HCT116 (cell line): Measurements from ENCODE around the gene FLYWCH1. TPM values are rescaled to one million over a fixed set of nuclear protein-coding genes. Genes with fewer than 3 reads are reported as not detected.

Experiments
- ATAC-seq: fragments of 200-7000 bp; cut with Tn5 transposase; 2 replicates; pipeline ENCODE4 v1.9.1; 2020; ENCODE audit warnings: mild to moderate bottlenecking, moderate library complexity
- BruUV-seq: library from RNA; stranded (reverse); fragments of 400-500 nt; replicated peaks from 2 replicates; lab custom pipeline; 2021; lab: Mats Ljungman, UMichigan
- CTCF ChIA-PET: fragments of 300-600 bp; sonication (Branson Sonifier 250); formaldehyde crosslinking; loops from one replicate; lab custom pipeline; 2021; ENCODE audit warnings: antibody characterized with exemption; lab: Charles Lee
- POLR2A ChIA-PET: fragments of 300-600, 350-600 bp; sonication (Branson Sonifier 250); formaldehyde crosslinking; loops from one replicate; lab custom pipeline; 2021; ENCODE audit warnings: antibody characterized with exemption; lab: Charles Lee
- RAD21 ChIA-PET, 2 experiments: fragments of 300-600 bp; sonication (Branson Sonifier 250); formaldehyde crosslinking; loops; one replicate each; lab custom pipeline; 2023; ENCODE audit warnings: low total read pairs in 2 of 2; ENCODE audit not compliant: uncharacterized antibody in 2 of 2, unreplicated experiment in 2 of 2, low non-redundant PET in 1 of 2; lab: Charles Lee
- DNase-seq: peaks from one replicate; pipeline ENCODE4 v3.0.0-alpha.2; 2010; ENCODE audit warnings: low read depth, low spot score
- H2AFZ ChIP-seq: fragments of 200-600 bp; shearing (Covaris generic), sonication (generic); 2 replicates; pipeline ENCODE4 v1.6.1; 2017; ENCODE audit warnings: low read depth, mixed run types, mixed read lengths, antibody characterized with exemption, low read length; ENCODE audit not compliant: poor library complexity, severe bottlenecking
- H3K27ac ChIP-seq: 2 replicates; pipeline ENCODE4 v1.5.1; 2012; ENCODE audit warnings: low read depth, low read length
- H3K27me3 ChIP-seq: fragments of 200-600 bp; sonication (generic); 2 replicates; pipeline ENCODE4 v1.6.1; 2016; ENCODE audit warnings: mixed run types, low read length, mixed read lengths; ENCODE audit not compliant: insufficient read depth
- H3K36me3 ChIP-seq, 2 experiments: fragments of 200-500 bp in 1 of 2; fragments of 200-600 bp in 1 of 2; sonication (Bioruptor generic) in 1 of 2; sonication (generic) in 1 of 2; 2 replicates each; pipeline versions ENCODE4 v1.5.1 to v1.6.1; 2014 to 2016; ENCODE audit warnings: low read length in 2 of 2, inconsistent platforms in 1 of 2, mixed read lengths in 1 of 2, mixed run types in 1 of 2; ENCODE audit not compliant: insufficient read depth in 2 of 2, control insufficient read depth in 1 of 2
- H3K4me1 ChIP-seq, 2 experiments: fragments of 200-600 bp in 1 of 2; sonication (generic) in 1 of 2; 2 replicates each; pipeline versions ENCODE4 v1.5.1 to v1.6.1; 2012 to 2017; ENCODE audit warnings: low read length in 2 of 2, inconsistent platforms in 1 of 2, mild to moderate bottlenecking in 1 of 2, mixed read lengths in 1 of 2, mixed run types in 1 of 2, moderate library complexity in 1 of 2; ENCODE audit not compliant: insufficient read depth in 2 of 2, control insufficient read depth in 1 of 2
- H3K4me2 ChIP-seq: fragments of 200-600 bp; sonication (generic); 2 replicates; pipeline ENCODE4 v1.6.1; 2017; ENCODE audit warnings: mixed run types, low read length, mixed read lengths
- H3K4me3 ChIP-seq, 2 experiments: fragments of 200-600 bp in 1 of 2; sonication (generic) in 1 of 2; replicated peaks in 1 of 2; 2 replicates each; pipeline ENCODE4 v1.5.1; 2011 to 2016; ENCODE audit warnings: low read length in 2 of 2, control low read depth in 1 of 2, low read depth in 1 of 2, mild to moderate bottlenecking in 1 of 2, mixed read lengths in 1 of 2, mixed run types in 1 of 2
- H3K79me2 ChIP-seq: fragments of 200-600 bp; sonication (generic); 2 replicates; pipeline ENCODE4 v1.6.1; 2017; ENCODE audit warnings: mild to moderate bottlenecking, mixed run types, low read length, moderate library complexity, mixed read lengths; ENCODE audit not compliant: insufficient read depth
- H3K9ac ChIP-seq: fragments of 200-600 bp; sonication (generic); 2 replicates; pipeline ENCODE4 v1.6.1; 2016; ENCODE audit warnings: low read length, mixed read lengths
- H3K9me2 ChIP-seq: fragments of 200-600 bp; sonication (generic), shearing (Covaris generic); 2 replicates; pipeline ENCODE4 v1.6.1; 2017; ENCODE audit warnings: mixed run types, mild to moderate bottlenecking, moderate library complexity; ENCODE audit not compliant: insufficient read depth
- H3K9me3 ChIP-seq, 2 experiments: fragments of 200-500 bp in 1 of 2; fragments of 200-600 bp in 1 of 2; sonication (Bioruptor generic) in 1 of 2; sonication (generic) in 1 of 2; 2 replicates each; pipeline ENCODE4 v1.6.1; 2014 to 2017; ENCODE audit warnings: low read length in 2 of 2, mixed read lengths in 2 of 2, inconsistent platforms in 1 of 2, low read depth in 1 of 2, mild to moderate bottlenecking in 1 of 2, mixed run types in 1 of 2, moderate library complexity in 1 of 2; ENCODE audit not compliant: control insufficient read depth in 1 of 2, insufficient read depth in 1 of 2
- H4K20me1 ChIP-seq: fragments of 200-600 bp; sonication (generic), shearing (Covaris generic); 2 replicates; pipeline ENCODE4 v1.6.1; 2017; ENCODE audit warnings: mixed run types, mild to moderate bottlenecking, moderate library complexity; ENCODE audit not compliant: insufficient read depth
- ATF3 ChIP-seq: IDR thresholded peaks from 2 replicates; pipeline ENCODE4 v1.6.1; 2012
- EGR1 ChIP-seq: IDR thresholded peaks from 2 replicates; pipeline ENCODE4 v1.6.1; 2012; ENCODE audit warnings: low read depth
- JUND ChIP-seq: IDR thresholded peaks from 2 replicates; pipeline ENCODE4 v1.6.1; 2012
- POLR2AphosphoS5 ChIP-seq: IDR thresholded peaks from 2 replicates; pipeline ENCODE4 v1.6.1; 2011; ENCODE audit warnings: mild to moderate bottlenecking, low read depth, low read length, moderate library complexity
- RAD21 ChIP-seq: IDR thresholded peaks from 2 replicates; pipeline ENCODE4 v1.6.1; 2012; ENCODE audit warnings: low read depth, mild to moderate bottlenecking
- SIN3A ChIP-seq: IDR thresholded peaks from 2 replicates; pipeline ENCODE4 v1.6.1; 2012; ENCODE audit warnings: low read depth
- SP1 ChIP-seq: IDR thresholded peaks from 2 replicates; pipeline ENCODE4 v1.6.1; 2012; ENCODE audit warnings: low read depth
- TCF7L2 ChIP-seq: IDR thresholded peaks from 2 replicates; pipeline ENCODE4 v1.7.0; 2011; ENCODE audit warnings: borderline replicate concordance, inconsistent platforms; ENCODE audit not compliant: insufficient read depth, insufficient read length; ENCODE audit errors: extremely low read depth
- ZNF274 ChIP-seq: fragments of 200-500 bp; sonication (Bioruptor generic); IDR thresholded peaks from 2 replicates; pipeline ENCODE4 v1.6.1; 2014; ENCODE audit warnings: mild to moderate bottlenecking, low read depth, low read length, inconsistent platforms
- intact Hi-C: fragments of 100-400 bp; cut with micrococcal nuclease; formaldehyde crosslinking; loops from 2 replicates; pipeline ENCODE4 v1.10.0; 2022
- total RNA-seq: library from RNA; stranded (reverse); gene quantifications from one replicate; pipeline ENCODE4 v1.2.1, GENCODE V29; 2021; ENCODE audit not compliant: unreplicated experiment
- TF ChIP-seq, protein P1 (sequence below): IDR thresholded peaks from 2 replicates; pipeline ENCODE4 v1.6.1; 2011; ENCODE audit warnings: mild to moderate bottlenecking, low read length, moderate library complexity; ENCODE audit not compliant: insufficient replicate concordance; ENCODE audit errors: extremely low read depth
- TF ChIP-seq, protein P2 (sequence below): IDR thresholded peaks from 2 replicates; pipeline ENCODE4 v1.6.1; 2012

The FLYWCH1 gene
- total RNA-seq, 1 experiment from 2014 or later: 66.6 TPM

- intact Hi-C loops: no loop called here
- no peak overlapping the region for H3K27ac ChIP-seq
- RAD21 ChIA-PET: no interaction called here
- no peak overlapping the region for H3K4me2 ChIP-seq
- DNase-seq: no peak
- H3K4me1 ChIP-seq: peaks cover 16 to 28% of the 10 kb centered on the region in 2 experiments
- no peaks in the 10 kb centered on the region for H3K9me3 ChIP-seq
- H3K9ac ChIP-seq: no peak overlapping the region
- POLR2A ChIA-PET: interaction anchor here (0.7 kb wide), 2 partner anchors 11 to 32 kb away, joined by 3 to 4 read pairs; no protein-coding TSS in a partner anchor
- H3K9me2 ChIP-seq: no peaks in the 10 kb centered on the region
- no peaks in the 10 kb centered on the region for H3K27me3 ChIP-seq
- no peak overlapping the region for H2AFZ ChIP-seq
- CTCF ChIA-PET: no interaction called here
- H4K20me1 ChIP-seq: no peaks in the 10 kb centered on the region
- no peaks in the 10 kb centered on the region for H3K79me2 ChIP-seq
- BruUV-seq: no TSS peak
- no peaks in the 10 kb centered on the region for H3K36me3 ChIP-seq
- TF ChIP-seq, protein P1, sequence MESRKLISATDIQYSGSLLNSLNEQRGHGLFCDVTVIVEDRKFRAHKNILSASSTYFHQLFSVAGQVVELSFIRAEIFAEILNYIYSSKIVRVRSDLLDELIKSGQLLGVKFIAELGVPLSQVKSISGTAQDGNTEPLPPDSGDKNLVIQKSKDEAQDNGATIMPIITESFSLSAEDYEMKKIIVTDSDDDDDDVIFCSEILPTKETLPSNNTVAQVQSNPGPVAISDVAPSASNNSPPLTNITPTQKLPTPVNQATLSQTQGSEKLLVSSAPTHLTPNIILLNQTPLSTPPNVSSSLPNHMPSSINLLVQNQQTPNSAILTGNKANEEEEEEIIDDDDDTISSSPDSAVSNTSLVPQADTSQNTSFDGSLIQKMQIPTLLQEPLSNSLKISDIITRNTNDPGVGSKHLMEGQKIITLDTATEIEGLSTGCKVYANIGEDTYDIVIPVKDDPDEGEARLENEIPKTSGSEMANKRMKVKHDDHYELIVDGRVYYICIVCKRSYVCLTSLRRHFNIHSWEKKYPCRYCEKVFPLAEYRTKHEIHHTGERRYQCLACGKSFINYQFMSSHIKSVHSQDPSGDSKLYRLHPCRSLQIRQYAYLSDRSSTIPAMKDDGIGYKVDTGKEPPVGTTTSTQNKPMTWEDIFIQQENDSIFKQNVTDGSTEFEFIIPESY: no peak
- TF ChIP-seq RAD21 (no peak), SP1 (no peak)
- TF ChIP-seq, protein P2, sequence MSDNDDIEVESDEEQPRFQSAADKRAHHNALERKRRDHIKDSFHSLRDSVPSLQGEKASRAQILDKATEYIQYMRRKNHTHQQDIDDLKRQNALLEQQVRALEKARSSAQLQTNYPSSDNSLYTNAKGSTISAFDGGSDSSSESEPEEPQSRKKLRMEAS: no peak
- no peak for ATAC-seq
- no peak overlapping the region for H3K4me3 ChIP-seq
These were observed 76.9 kb downstream of the FLYWCH1 start for GRCh38 chr16:2988590-2989099.

DNA sequence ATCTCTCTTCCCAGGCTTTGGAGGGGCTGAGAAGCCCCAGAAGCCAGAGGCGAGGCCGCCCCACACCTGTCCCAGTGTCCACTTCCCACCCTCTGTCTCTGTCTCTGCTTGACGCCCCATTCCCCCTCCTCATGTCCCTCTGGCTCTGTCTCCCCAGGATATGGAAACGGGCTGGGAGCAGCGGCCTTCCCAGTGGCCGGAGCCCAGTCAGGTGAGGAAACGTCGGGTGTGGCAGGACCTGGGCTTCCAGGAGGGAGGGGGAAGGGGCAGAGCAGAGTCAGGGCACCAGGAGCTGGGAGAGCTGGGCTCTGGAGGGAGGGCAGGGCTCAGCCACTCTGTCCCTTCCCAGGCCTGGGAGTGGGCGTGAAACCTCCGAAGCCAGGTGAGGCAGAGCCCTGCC lies 79.2 kb downstream of the FLYWCH1 start:
- CTCF ChIA-PET: no interaction called here
- H3K27ac ChIP-seq: no peak overlapping the region; the same call in 1 of the 2 replicates
- H3K36me3 ChIP-seq: no peaks in the 10 kb centered on the region
- POLR2A ChIA-PET: interaction anchor here (0.6 kb wide), 1 partner anchor 29 kb away, joined by 3 read pairs; no protein-coding TSS in a partner anchor
- no peak for TF ChIP-seq ZNF274
- TF ChIP-seq POLR2AphosphoS5: no peak
- no peak for TF ChIP-seq SP1
- no peak for TF ChIP-seq ATF3
- TF ChIP-seq, protein P1: no peak
- TF ChIP-seq SIN3A: no peak
- TF ChIP-seq TCF7L2: no peak
- TF ChIP-seq JUND: no peak
- TF ChIP-seq EGR1: no peak
- peaks cover 11 to 28% of the 10 kb centered on the region in 2 experiments for H3K4me1 ChIP-seq
- intact Hi-C loops: no loop called here
- DNase-seq (no peak), ATAC-seq (peak; percentile 55)
- peak overlapping the region; percentile 32 for H3K4me2 ChIP-seq
- RAD21 ChIA-PET: no interaction called here
- no peaks in the 10 kb centered on the region for H3K27me3 ChIP-seq
- H2AFZ ChIP-seq: no peak overlapping the region
- no TSS peak for BruUV-seq
- H4K20me1 ChIP-seq: no peaks in the 10 kb centered on the region
- H3K9ac ChIP-seq: no peak overlapping the region
- H3K9me3 ChIP-seq: no peaks in the 10 kb centered on the region
- no peaks in the 10 kb centered on the region for H3K9me2 ChIP-seq
- no peaks in the 10 kb centered on the region for H3K79me2 ChIP-seq
- no peak overlapping the region for H3K4me3 ChIP-seq
